ENCODE data around the gene TMEM255B.
"Not testable (repeated sequence)": the region's sequence is repeated elsewhere in the genome, so short reads cannot be mapped to it uniquely, and the experiment has no call there.

Gene TMEM255B

DNA sequence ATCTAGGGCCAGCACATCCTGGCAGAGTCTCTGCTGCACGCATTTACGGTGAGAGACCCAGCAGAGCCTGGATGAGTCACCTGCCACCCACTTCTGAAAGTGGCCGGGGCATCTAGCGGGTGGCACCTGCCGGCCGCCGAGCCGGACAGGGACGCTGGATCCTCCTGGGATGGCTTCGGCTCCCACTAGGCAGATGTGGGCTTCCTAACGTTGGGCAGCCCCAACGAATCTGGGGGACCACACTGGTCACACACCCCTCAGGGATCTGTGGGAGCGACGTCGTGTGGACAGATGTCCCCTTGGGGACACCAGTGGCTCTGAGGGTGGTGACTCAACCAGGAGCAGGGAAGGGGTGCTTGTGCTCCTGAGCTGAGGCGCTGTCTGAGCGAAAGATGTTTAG, 32.2 kb downstream of the TMEM255B start:
- DNase-seq, result no peak

DNA sequence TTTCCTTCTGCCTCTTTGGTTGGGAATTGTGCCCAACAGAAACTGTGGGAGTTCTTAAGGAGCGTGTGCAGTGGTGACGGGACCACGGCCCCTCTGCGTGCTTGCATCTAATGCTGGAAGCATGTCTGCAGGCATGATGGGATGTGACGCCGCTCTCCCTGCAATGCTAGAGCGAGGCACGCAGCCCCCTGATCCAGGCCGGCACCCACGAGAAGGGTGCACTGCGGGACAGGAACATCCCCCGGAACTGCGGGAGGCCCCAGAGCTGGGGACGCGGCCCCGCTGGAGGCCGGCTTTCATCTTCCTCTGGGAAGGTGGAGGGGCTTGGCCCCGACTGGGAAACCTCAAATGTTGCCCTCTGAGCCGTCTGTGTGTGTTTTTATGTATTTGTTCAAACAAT, 32.7 kb downstream of the TMEM255B start:
- DNase-seq, result no peak

DNA sequence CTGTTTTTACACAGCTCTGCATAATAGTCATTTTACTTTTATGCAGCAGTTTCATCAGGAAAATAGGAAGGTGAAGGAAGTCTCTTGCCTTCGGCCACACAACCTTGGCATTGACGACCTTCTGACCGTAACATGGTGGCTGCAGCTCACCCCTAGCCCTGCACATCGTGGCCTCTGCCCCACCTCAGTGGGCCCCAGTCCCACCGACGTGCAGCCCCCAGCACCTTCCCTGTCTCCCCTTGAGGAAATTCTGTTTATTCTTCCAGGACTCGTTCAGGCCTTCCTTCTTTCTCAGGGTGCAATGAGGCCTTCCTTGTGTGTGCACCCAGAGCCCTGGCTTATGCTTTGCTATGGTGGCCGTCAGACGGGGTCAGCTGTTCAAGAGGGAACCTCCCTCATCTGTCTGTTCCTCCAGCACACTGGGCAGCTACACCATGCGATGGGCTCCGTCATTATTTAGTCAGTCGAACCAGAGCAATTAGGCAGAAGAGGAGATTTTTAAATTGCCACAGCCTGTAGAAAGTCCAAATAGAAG, 33.3 kb downstream of the TMEM255B start:
- no peak for DNase-seq

DNA sequence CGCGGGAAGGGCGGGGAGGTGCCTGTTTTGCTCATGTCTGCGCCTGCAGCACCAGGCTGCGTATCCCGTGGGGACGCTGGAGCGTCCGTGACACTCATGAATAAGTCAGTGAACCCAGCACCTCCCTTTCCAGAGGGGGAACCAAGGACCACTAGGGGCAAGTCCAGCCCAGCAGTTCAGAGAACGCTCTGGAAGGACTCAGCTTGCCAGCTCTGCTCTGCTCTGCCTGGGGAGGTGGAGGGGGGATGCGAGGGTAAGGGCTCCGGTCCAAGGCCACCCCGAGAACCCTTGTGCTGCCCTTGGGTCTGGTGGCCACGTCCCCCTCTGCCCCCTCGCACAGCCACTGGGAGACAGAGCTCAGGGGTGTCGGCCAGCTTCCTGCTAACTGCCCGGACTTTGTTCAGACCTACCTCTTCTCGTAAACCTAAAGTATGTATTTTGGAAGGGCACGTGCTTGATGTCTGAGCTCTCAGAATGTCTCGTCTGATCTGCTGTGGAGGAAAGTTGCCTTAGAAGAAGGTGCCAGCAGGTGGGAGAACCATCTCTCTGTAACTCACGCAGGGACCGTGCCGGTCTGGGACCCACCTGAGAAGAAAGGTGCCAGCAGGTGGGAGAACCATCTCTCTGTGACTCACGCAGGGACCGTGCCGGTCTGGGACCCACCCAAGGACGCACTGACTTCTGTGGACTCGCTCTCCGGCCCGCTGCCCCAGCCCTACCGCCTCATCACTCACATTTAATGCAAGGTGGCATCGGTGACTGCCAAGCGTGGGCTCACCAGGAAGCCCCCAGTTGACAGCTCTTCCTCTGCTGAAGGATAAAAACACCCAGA, 34.1 kb downstream of the TMEM255B start:
- no peak for DNase-seq

DNA sequence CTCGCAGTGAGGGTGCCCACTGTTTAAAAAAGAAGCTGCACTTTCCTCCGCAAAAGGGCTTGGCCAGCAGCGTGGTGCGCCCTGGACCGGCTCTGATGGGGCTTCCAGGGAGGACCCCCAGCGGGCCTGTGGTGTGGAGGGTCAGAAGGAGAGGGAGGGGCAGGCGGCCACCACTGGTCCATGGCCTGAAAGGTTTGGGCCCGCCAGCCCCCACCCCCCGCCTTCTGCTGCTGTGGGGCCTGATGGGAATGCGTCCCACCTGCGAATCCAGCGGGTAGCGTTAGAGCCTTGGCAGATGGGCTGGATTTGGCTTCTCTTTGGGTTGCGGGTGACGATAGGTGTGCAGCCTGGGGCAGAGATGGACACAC, 34.7 kb downstream of the TMEM255B start:
- no peak for DNase-seq

DNA sequence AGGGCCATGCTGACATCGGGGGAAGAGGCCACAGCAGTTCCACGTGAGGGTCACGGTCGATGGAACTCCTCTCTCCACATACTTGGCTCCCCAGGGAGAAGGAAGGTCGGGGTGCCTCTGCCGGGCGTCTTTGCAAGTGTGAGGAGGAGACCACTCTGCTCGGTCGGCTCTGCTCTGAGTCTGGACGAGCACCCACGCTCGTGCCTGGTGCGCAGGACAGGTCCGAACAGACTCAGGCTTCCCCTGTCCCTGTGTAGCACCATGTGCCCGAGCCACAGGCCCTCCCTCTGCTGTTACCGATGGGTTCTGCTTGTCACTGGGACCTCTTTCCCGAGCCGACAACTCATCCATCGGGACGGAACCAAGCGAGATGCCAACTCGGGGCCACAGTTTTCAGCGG, 35.1 kb downstream of the TMEM255B start:
- no peak for DNase-seq

DNA sequence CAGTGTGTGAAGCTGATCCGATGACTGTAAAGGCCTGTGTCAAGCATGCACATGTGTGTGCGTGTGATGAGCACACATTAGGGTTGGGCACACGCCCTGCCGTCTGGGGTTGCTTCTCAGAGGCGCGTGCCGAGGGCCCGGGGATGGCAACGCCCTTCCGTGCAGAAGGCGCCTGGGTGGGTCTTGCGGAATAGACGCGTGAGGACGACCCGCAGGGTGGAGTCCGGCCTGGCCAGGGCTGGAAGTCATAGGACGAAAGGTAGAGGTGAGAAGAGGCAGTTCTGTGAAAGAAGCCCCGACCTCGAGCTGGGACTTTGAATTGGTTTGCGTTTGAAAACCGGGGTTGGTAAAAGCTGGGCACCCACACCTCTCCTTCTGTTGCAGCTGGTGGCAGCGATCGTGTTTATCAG, 35.7 kb downstream of the TMEM255B start:
- DNase-seq, result no peak

DNA sequence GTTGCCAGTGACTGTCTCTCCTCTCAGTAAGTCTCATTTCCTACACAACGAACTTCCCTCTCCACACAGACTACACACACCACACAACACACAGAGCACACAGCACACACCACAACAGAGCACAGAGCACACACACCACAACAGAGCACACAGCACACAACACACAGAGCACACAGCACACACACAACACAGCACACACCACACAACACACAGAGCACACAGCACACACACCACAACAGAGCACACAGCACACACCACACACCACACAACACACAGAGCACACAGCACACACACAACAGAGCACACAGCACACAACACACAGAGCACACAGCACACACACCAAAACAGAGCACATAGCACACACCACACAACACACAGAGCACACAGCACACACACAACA, 36.3 kb downstream of the TMEM255B start:
- DNase-seq, result not testable (repeated sequence)

DNA sequence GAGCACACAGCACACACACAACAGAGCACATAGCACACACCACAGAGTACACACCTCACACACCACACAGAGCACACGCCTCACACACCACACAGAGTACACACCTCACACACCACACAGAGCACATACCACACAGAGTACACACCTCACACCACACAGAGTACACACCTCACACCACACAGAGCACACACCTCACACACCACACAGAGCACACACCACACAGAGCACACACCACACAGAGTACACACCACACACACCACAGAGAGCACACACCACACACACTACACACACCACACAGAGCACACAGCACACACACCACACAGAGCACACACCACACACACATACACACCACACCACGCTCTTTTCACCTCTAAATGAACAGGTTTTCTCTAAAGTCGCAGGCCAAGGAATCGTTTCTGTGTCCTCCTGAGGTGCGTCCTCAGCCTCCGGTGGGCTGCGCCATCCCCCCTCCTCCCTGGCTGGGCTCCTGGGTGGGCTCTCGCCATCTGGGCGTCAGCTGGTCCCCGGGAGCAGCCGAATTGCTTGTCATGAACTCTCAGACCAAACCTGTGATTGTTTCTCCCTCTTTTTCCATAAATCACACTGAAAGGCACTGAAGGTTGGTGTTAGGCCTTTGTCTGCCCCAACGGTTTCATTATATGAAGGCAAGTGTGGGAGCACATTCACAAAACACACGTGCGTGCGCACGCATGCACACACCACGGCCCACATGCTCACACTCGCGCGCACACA, 37.4 kb downstream of the TMEM255B start:
- DNase-seq, result no peak

DNA sequence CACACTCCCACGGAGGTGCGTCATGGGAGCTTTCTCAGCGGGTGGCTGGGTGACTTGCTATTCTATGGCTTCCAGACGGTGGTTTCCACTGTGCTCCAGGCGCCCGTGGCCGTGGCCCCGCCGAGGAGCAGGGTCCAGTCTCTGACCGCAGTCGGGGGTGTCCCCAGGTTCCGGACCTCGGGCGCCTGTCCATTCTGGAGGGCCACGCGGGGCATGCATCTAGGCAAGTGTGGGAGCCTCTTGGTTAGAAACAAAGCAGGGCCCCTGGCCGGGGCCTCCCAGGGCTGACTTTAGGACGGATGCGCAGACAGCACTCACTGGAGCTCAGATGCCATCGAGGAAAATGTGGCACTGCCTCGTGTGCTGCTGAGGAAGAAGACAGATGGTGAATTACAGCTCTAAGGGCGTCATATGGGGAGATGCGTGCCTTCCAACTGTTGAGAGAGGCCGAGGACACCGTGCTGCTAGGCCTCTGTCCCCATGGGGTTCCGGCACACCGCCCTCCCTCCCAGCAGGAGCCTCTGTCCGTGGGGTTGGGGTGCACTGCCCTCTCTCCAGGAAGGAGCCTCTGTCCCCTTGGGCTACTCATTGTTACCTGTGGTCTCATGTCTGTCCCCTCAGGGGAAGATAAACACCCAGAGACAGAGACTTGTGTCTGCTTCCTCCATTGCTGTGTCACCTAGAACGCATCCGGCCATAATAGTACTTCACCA, 38.1 kb downstream of the TMEM255B start:
- no peak for DNase-seq

DNA sequence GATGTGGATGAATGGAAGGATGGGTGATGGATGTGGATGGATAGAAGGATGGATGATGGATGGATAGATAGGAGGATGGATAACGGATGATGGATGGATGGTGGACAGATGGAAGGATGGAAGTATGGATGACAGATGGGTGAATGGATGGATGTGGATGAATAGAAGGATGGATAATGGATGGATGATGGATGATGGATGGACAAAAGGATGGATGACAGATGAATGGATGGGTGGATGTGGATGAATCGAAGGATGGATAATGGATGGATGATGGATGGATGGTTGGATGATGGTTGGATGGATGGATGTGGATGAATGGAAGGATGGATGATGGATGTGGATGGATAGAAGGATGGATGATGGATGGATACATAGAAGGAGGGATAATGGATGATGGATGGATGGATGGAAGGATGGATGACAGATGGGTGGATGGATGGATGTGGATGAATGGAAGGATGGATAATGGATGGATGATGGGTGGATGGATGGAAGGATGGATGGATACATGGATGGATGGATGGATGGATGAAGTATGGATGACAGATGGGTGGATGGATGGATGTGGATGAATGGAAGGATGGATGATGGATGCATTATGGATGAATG, 39.3 kb downstream of the TMEM255B start:
- no peak for DNase-seq

DNA sequence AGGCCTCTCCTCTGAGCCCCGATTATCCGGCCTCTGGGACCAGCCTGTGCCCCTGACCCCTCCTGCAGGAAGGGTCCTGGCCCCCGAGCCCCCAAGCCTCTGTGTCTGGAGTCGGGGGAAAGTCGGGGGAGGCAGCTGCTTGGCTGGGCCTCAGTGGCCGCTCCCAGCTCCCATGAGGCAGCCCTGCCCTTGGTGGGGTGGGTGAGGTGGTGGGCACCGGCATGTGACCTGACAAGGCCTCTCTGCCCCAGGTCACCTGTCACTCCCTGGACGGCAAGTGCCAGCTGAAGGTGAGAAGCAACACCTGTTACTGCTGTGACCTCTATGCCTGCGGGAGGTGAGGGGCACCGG, 41.5 kb downstream of the TMEM255B start:
- no peak for DNase-seq

DNA sequence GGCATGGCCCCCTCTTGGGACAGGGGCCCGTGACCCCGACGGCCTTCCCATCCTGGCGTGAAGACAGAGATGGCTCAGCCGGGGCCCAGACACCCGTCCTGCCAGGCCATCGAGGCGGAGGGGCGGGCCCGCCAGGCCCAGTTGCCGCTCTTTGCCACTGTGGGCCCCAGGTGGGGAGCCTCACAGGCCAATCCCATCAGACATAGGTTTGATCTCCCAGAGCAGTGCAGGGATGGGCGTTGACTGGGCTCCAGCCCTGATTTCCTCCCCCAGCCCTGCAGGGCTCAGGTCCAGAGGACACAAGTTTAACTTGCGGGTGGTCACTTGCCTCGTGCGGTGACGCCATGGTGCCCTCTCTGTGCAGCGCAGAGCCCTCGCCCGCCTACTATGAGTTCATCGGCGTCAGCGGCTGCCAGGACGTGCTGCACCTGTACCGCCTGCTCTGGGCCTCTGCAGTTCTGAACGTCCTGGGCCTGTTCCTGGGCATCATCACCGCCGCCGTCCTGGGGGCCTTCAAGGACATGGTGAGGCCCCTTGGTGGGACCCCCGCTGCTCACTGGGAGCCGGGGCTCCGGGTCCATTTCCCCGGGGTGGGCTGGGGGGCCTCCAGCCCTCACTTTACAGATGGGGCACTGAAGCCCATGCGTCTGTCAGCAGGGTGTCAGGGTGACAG, 42.4 kb downstream of the TMEM255B start:
- DNase-seq, result no peak

DNA sequence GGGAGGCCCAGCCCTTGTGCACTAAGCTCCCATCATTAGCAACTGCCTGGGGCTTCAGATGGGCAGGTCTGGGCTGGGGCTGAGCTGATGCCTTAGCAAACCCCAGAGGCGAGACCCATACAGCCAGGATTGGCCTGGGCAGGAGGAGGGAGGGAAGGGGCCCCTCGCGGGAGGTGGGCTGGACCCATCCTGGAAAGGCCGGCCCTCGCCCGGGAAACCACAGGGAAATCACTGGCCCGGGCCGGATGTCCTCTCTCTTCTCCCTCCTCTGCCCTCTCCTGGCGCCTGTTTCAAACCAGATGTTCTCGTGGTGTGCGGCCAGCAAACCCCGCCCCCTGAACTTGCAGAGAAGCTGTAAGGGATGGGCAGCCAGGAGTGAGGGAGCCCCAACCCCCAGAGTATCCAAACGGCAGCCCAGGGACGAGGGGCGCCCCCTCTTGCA, 43.1 kb downstream of the TMEM255B start:
- no peak for DNase-seq

DNA sequence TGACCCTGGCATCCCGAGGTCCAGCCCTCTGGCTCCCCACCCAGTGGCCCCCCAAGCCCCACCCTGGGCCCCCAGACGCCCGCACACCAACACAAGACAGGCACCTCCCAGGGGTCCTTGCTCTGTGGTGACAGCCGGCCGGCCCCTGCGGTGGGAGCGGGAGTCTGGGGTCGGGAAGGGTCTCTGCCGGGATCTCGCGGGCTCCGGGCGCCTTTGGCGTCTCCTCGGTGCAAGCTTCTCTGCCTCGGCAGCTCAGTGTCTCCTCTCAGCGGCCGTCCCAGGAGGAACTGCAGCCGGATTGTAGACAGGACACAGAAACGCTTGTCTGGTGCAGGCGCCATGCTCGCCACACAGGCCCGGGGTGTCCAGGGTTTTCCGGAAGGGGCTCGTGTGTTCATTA, 43.7 kb downstream of the TMEM255B start:
- DNase-seq, result no peak

DNA sequence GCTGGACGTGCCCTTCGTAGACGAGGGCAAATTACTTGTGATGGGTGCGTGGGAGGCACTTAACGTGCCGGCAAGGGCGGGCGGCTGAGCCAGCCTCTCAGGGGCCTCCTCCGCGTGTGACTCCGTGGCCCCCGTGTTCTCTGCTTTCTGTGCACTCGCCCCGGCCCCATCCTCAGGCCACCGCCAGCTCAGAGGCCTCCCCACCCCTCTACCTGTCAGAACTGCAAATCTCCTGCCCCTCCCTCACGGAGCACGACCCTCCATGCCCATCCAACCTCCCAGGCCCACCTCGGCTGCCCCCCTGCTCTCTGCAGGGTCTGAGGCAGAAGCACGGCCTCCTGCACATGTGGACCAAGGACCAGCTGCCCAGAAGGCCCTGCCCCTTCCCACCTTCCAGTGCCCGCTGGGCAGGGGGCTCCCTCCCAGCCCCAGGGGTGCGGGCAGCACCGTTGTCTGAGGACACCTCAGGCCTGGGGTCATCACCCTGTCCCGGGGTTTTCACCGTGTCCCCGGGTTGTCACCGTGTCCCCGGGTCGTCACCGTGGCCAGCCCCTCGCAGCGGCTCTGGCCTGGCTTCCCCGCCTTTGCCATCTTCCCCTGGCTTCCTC, 44.5 kb downstream of the TMEM255B start:
- no peak for DNase-seq

DNA sequence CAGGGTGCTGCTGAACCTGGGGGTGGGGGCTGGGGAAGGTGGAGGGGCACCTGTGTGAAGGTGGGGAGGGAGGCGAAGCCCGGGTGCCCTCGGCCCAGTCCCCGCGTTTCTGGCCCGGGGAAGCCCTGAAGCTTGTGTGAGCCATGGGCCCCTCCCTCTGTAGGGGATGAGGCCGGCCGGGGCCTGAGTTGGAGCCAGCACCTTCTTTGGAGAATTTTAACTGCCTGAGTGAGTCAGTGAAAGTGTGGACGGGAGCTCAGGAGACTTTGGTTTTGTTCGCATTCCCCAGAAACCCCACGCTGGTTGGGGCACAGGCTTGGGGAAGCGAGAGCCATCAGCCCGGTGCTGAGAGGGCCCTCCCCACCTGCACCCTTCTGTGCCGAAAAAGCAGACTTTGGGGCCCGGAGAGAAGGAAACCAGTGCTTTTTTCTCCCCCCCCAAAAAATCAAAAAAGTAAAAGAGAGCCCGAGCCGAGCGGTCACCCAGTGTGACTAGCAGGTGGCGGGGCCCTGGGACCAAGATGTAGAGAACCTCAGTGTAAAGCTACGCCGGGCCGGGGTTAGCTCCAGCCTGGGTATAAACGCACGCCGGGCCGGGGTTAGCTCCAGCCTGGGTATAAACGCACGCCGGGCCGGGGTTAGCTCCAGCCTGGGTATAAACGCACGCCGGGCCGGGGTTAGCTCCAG, 45.1 kb downstream of the TMEM255B start:
- DNase-seq, result no peak

DNA sequence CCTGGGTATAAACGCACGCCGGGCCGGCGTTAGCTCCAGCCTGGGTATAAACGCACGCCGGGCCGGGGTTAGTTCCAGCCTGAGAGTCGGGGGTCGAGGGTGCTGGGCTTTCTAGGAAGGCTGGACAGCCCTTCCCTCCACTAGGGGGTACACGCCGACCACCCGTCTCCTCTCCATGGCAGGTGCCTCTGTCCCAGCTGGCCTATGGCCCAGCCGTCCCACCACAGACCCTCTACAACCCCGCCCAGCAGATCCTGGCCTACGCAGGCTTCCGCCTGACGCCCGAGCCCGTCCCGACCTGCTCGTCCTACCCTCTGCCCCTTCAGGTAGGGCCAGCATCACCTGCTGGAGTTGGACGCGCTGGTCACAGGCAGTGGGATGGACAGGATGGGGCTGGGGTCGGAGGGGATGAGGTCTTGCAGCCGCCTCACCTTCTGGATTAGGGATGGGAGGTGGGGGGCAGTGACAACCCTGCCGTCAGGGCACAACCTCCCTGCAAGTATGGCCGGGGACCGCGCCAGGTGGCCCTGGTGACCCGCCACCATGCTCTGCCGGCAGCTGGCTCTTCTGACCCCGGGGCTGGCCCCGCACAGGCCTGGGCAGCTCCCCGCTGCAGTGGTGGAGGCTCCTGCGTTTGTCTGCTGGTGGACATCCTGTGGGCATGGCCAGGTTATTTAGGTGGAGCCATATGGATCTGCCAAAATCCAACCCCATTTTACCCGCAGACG, 45.8 kb downstream of the TMEM255B start:
- no peak for DNase-seq

DNA sequence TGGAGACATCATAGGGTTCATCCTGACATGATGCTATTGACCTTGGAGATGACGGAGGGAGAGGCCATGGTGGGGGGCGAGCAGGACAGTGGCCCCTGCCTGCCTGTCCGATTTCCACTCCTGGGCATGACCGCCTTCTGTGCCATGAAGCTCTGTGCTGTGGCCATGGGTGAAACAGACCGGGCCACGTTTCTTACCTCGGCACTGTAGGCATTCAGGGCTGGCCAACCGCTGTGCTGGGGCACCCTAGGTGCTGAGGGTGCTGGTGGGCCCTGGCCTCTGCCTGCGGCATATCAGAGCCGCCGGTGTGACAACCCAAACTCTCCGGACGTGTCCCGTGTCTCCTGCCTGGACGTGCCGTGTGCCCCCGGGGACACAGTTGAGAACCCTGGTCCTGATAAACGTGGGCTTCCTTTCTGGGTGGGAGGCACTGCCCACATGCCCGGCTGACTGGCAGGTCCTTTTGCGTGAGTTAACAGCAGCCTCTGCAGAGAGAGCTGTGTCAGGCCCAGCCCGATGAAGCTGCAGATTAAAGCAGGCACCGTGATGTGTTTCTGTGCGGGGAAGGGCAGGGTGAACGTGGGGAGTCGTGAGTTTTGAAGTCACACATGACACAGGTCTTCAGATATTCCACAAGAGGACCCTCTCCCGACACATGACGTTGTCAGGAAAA, 46.5 kb downstream of the TMEM255B start:
- DNase-seq, result no peak

DNA sequence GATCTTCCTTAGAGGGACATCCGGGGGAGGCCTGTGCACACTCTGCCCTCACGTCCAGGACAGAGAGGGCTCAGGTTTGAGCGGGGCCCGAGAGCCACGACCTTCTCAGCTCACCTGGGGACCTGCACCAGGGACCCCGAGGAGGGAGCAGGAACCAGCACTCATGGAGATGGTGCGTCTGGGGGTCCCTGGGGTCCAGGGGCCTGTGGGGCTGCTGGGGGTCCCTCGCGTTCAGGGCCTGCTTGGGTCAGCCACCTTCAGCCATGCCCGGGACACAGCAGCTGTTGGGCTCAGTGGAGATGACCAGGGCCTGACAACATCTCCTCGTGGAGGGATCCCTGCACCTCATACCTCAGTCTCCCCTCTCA, 47.1 kb downstream of the TMEM255B start:
- DNase-seq, result no peak

Measured in activated CD4-positive, alpha-beta T cell treated with anti-CD3 and anti-CD28 coated beads, Interleukin-2, amount 50 U/mL, for 48 hours (primary cell).